ENCODE data around the gene SYNDIG1L. TPM values are rescaled to one million over a fixed set of nuclear protein-coding genes. Genes with fewer than 3 reads are reported as not detected.
"Not testable (repeated sequence)": the region's sequence is repeated elsewhere in the genome, so short reads cannot be mapped to it uniquely, and the experiment has no call there.

The SYNDIG1L gene
- total RNA-seq, 1 experiment from 2014 or later: not detected

- no peaks in the 10 kb centered on the region for H3K36me3 ChIP-seq
- H3K27me3 ChIP-seq (replicated peaks): no peaks in the 10 kb centered on the region; the same call in 1 of the 2 replicates
- H3K27ac ChIP-seq: no peak overlapping the region
- H3K4me3 ChIP-seq: no peak overlapping the region
- no peaks in the 10 kb centered on the region for H3K9me3 ChIP-seq (replicated peaks)
- no peak for DNase-seq (ENCODE audit: low read depth in 1 of 2, low spot score in 2 of 2)
- no peaks in the 10 kb centered on the region for H3K4me1 ChIP-seq (replicated peaks)
Measured at GRCh38 chr14:74405663-74406062, 20.3 kb downstream of the SYNDIG1L start.

GRCh38 chr14:74404435-74404834 is 21.6 kb downstream of the SYNDIG1L start:
- H3K9me3 ChIP-seq (replicated peaks): no peaks in the 10 kb centered on the region
- DNase-seq (ENCODE audit: low read depth in 1 of 2, low spot score in 2 of 2): no peak
- no peak overlapping the region for H3K4me3 ChIP-seq
- H3K4me1 ChIP-seq (replicated peaks): no peaks in the 10 kb centered on the region
- H3K27ac ChIP-seq: no peak overlapping the region
- H3K36me3 ChIP-seq: no peaks in the 10 kb centered on the region
- H3K27me3 ChIP-seq (replicated peaks): peaks cover 3% of the 10 kb centered on the region; the same call in 1 of the 2 replicates

DNA sequence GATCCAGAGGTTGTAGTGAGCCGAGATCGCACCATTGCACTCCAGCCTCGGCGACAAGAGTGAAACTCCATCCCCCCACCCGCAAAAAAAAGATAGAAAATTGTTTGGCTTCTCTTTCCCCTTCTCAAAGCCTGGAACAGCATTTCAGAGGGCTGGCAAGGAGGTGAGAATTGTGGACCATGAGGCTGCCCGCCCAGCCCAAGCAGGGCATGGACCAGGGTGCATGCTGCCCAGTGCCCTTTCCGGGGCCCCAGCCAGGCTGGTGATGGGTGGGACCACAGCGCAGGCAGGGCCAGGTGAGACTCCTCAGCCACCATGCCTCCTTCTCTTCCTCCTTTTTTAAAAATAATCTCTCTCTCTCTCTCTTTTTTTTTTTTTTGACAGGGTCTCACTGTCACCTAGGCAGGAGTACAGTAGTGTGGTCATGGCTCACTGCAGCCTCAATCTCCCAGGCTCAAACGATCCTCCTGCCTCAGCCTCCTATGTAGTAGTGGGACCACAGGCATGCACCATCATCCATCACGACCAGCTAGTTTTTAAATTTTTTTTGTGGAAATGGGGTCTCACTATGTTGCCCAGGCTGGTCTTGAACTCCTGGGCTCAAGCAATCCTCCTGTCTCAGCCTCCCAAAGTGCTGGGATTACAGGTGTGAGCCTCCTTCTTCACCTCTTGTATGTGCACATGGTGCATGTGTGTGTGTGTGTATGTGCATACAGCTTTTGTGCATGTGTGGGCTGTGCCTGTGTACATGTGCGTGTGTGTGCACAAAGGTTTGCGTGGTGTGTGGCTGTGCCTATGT is 22.2 kb downstream of the SYNDIG1L start:
- no peaks in the 10 kb centered on the region for H3K36me3 ChIP-seq
- no peak overlapping the region for H3K27ac ChIP-seq
- H3K9me3 ChIP-seq (replicated peaks): no peaks in the 10 kb centered on the region
- no peaks in the 10 kb centered on the region for H3K4me1 ChIP-seq (replicated peaks)
- no peak overlapping the region for H3K4me3 ChIP-seq
- peaks cover 7% of the 10 kb centered on the region; the same call in 1 of the 2 replicates for H3K27me3 ChIP-seq (replicated peaks)
- DNase-seq (ENCODE audit: low read depth in 1 of 2, low spot score in 2 of 2): no peak

- DNase-seq (ENCODE audit: low read depth in 1 of 2, low spot score in 2 of 2): no peak
- H3K36me3 ChIP-seq: no peaks in the 10 kb centered on the region
- peaks cover 7% of the 10 kb centered on the region; the same call in 1 of the 2 replicates for H3K27me3 ChIP-seq (replicated peaks)
- no peak overlapping the region for H3K27ac ChIP-seq
- H3K4me1 ChIP-seq (replicated peaks): no peaks in the 10 kb centered on the region
- no peak overlapping the region for H3K4me3 ChIP-seq
- no peaks in the 10 kb centered on the region for H3K9me3 ChIP-seq (replicated peaks)
Measured at GRCh38 chr14:74402401-74403251, 23.4 kb downstream of the SYNDIG1L start.

DNA sequence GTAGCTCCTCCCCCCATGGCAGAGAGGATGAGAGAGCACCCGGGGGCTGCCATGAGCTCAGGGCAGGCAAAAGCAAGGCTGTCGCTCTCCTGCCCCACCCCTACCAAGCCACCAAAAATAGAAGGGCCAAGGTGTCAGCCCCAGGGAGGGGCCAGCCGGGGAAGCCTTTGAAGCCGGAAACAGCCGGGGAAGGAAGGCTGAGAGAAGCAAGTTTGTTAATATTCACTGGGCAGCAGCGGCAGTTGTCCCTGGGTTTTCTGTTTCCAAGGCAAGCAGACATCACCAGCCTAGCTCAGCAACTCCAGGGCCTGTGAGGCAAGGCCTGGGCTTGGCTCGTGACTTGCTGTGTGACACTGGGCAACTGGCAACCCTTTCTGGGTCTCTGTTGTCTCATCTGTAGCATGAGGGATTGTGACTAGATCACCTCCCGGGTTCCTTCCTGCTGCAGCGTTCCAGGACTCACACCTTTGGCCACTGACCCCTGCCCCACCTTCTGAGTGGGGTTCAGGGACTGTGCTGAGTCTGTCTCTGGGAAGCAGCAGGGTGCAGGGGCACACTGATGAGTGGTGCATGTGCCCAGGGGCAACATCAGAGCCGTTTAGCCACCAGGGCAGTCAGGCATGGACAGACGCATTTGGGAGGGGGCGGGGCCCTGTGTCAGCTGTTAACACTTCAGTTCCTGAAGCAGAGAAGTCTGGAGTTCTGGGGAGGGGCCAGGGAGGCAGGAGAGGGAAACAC is 24.3 kb downstream of the SYNDIG1L start:
- H3K36me3 ChIP-seq: no peaks in the 10 kb centered on the region
- H3K27ac ChIP-seq: no peak overlapping the region
- H3K4me3 ChIP-seq: no peak overlapping the region
- no peaks in the 10 kb centered on the region for H3K9me3 ChIP-seq (replicated peaks)
- no peak for DNase-seq (ENCODE audit: low read depth in 1 of 2, low spot score in 2 of 2)
- no peaks in the 10 kb centered on the region for H3K4me1 ChIP-seq (replicated peaks)
- H3K27me3 ChIP-seq (replicated peaks): peaks cover 7% of the 10 kb centered on the region

GRCh38 chr14:74400919-74401503 is 25.0 kb downstream of the SYNDIG1L start:
- H3K36me3 ChIP-seq: no peaks in the 10 kb centered on the region
- no peaks in the 10 kb centered on the region for H3K9me3 ChIP-seq (replicated peaks)
- H3K27ac ChIP-seq: no peak overlapping the region
- no peak overlapping the region for H3K4me3 ChIP-seq
- no peak for DNase-seq (ENCODE audit: low read depth in 1 of 2, low spot score in 2 of 2)
- H3K27me3 ChIP-seq (replicated peaks): peaks cover 7% of the 10 kb centered on the region
- H3K4me1 ChIP-seq (replicated peaks): no peaks in the 10 kb centered on the region

- H3K27ac ChIP-seq: no peak overlapping the region
- no peaks in the 10 kb centered on the region for H3K9me3 ChIP-seq (replicated peaks)
- peaks cover 7% of the 10 kb centered on the region for H3K27me3 ChIP-seq (replicated peaks)
- H3K36me3 ChIP-seq: no peaks in the 10 kb centered on the region
- no peaks in the 10 kb centered on the region for H3K4me1 ChIP-seq (replicated peaks)
- no peak for DNase-seq (ENCODE audit: low read depth in 1 of 2, low spot score in 2 of 2)
- no peak overlapping the region for H3K4me3 ChIP-seq
Measured at GRCh38 chr14:74400031-74400685, 25.9 kb downstream of the SYNDIG1L start.

DNA sequence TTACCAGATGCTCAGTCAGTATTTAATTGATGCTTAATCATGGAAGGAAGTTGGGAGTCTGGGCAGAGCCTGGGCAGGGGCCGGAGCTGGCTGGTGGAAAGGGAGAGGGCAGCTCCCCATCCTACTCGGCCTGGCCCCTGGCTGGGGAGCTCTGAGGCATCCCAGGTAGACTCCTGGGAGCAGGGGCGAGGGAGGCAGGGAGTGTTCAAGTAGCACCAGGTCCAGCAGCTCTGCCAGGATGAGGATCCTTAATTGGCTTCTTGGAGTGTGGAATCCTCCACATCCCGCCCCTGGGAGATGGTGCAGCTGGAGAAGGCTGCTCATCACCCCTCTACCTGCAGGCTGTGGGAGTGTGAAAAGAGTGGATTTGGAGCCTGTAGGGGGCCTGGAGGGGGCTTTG is 30.9 kb downstream of the SYNDIG1L start:
- DNase-seq (ENCODE audit: low read depth in 1 of 2, low spot score in 2 of 2): no peak
- H3K4me3 ChIP-seq: no peak overlapping the region
- peaks cover 12% of the 10 kb centered on the region for H3K27me3 ChIP-seq (replicated peaks)
- no peaks in the 10 kb centered on the region for H3K4me1 ChIP-seq (replicated peaks)
- no peaks in the 10 kb centered on the region for H3K36me3 ChIP-seq
- no peak overlapping the region for H3K27ac ChIP-seq
- no peaks in the 10 kb centered on the region for H3K9me3 ChIP-seq (replicated peaks)

DNA sequence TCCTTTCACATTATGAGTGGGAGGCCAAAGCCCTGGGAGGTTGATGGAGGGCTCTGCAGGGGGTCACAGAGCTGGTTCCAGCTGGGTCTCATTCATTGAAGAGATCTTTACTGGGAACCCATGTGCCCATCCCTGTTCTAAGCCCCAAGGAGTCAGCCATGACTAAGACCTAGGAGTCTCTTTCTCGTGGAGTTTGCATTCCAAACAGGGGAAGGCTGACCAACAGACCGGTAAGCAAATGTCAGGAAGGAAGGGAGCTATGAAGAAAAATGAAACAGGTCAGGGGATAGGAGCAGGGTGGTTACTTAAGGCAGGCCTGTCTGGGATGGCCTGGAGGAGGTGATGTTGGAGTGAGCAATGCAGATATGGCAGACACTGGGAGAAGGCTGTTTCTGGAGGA is 31.5 kb downstream of the SYNDIG1L start:
- Histone ChIP-seq H3K36me3 (no peaks in the 10 kb centered on the region), H3K4me1 (replicated peaks) (no peaks in the 10 kb centered on the region), H3K9me3 (replicated peaks) (no peaks in the 10 kb centered on the region), H3K27me3 (replicated peaks) (peaks cover 12% of the 10 kb centered on the region), H3K4me3 (no peak overlapping the region), H3K27ac (no peak overlapping the region)
- DNase-seq (ENCODE audit: low read depth in 1 of 2, low spot score in 2 of 2): no peak

DNA sequence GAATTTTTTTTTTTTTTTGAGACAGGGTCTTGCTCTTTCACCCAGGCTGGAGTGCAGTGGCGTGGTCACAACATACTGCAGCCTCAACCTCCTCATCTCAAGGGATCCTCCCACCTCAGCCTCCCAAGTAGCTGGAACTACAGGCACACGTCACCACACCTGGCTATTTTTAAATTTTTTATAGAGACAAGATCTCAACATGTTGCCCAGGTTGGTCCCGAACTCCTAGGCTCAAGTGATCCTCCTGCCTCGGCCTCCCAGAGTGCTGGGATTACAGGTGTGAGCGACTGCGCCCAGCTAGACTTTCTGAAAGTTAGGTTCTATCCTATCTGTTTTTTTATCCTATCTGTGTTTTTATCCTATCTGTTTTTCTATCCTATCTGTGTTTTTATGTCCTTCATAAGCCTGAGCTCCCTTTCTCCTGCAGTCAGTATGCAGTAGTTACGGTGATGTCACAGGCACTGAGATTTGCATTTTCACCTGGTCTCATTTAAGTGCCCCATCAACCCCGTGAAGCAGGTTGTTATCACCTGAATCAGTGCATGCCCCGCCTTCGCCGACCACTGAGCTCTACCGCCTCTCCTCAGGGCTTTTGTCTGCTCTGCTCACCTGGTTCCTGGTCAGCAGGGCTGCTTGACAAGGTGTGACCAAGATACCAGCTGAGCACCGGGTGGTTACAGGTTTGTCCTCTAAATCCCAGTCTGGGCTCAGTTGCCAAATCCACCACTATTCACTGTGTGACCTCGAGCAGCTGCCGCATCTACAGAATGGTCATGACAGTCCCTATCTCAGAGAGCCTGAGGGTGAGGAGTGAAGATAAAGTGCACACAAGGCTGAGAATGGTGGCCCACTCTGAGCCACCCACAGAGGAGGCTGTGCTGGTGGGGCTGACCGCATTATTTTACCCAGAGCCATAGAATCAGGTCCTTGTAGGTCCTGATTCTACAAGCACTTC is 33.1 kb downstream of the SYNDIG1L start:
- no peak for DNase-seq (ENCODE audit: low read depth in 1 of 2, low spot score in 2 of 2)
- Histone ChIP-seq H3K36me3 (no peaks in the 10 kb centered on the region), H3K4me1 (replicated peaks) (no peaks in the 10 kb centered on the region), H3K4me3 (no peak overlapping the region), H3K27me3 (replicated peaks) (peaks cover 8% of the 10 kb centered on the region), H3K27ac (no peak overlapping the region), H3K9me3 (replicated peaks) (no peaks in the 10 kb centered on the region)

- Histone ChIP-seq H3K4me1 (replicated peaks) (no peaks in the 10 kb centered on the region), H3K27ac (no peak overlapping the region), H3K36me3 (no peaks in the 10 kb centered on the region), H3K9me3 (replicated peaks) (no peaks in the 10 kb centered on the region), H3K27me3 (replicated peaks) (peaks cover 8% of the 10 kb centered on the region), H3K4me3 (no peak overlapping the region)
- DNase-seq (ENCODE audit: low read depth in 1 of 2, low spot score in 2 of 2): no peak
Measured at GRCh38 chr14:74391479-74391878, 34.5 kb downstream of the SYNDIG1L start.

GRCh38 chr14:74390505-74390904 is 35.5 kb downstream of the SYNDIG1L start:
- H3K36me3 ChIP-seq; H3K27me3 ChIP-seq (replicated peaks); H3K4me1 ChIP-seq (replicated peaks); DNase-seq (ENCODE audit: low read depth in 1 of 2, low spot score in 2 of 2); H3K27ac ChIP-seq; H3K4me3 ChIP-seq; H3K9me3 ChIP-seq (replicated peaks): not testable (repeated sequence)

Measured in SJSA1 (cell line).